D341Med (cell line): ENCODE results near the gene JAGN1.
"Not testable (repeated sequence)": the region's sequence is repeated elsewhere in the genome, so short reads cannot be mapped to it uniquely, and the experiment has no call there.

ENCODE experiments used
- DNase-seq: peaks from one replicate; pipeline ENCODE4 v3.0.0; 2012; ENCODE audit warnings: low spot score

Gene JAGN1

GRCh38 chr3:9867106-9867505 is 23.3 kb upstream of the JAGN1 start:
- DNase-seq: no peak

GRCh38 chr3:9869955-9870354 is 20.5 kb upstream of the JAGN1 start:
- DNase-seq: no peak

GRCh38 chr3:9870978-9871377 is 19.4 kb upstream of the JAGN1 start:
- DNase-seq: no peak

- DNase-seq: not testable (repeated sequence)
Measured at GRCh38 chr3:9872067-9872466, 18.3 kb upstream of the JAGN1 start.

- DNase-seq: no peak
Measured at GRCh38 chr3:9875448-9875847, 15.0 kb upstream of the JAGN1 start.

- not testable (repeated sequence) for DNase-seq
Measured at GRCh38 chr3:9876255-9876654, 14.2 kb upstream of the JAGN1 start.

- DNase-seq: no peak
Measured at GRCh38 chr3:9876991-9877390, 13.4 kb upstream of the JAGN1 start.

- no peak for DNase-seq
Measured at GRCh38 chr3:9878700-9879099, 11.7 kb upstream of the JAGN1 start.

GRCh38 chr3:9879830-9880549 is 10.4 kb upstream of the JAGN1 start, which contains the start of gene CIDEC:
TSS of gene CIDEC (minus strand) at chr3:9880253. CDS start at chr3:9878486, 1,767 bp downstream.
- DNase-seq: no peak

- DNase-seq: no peak
Measured at GRCh38 chr3:9881441-9881840, 9.0 kb upstream of the JAGN1 start.

- DNase-seq: no peak
Measured at GRCh38 chr3:9883706-9884554, 6.5 kb upstream of the JAGN1 start.

GRCh38 chr3:9884555-9885165 is 5.8 kb upstream of the JAGN1 start:
- no peak for DNase-seq

- no peak for DNase-seq
Measured at GRCh38 chr3:9886328-9886727, 4.1 kb upstream of the JAGN1 start.

- DNase-seq: no peak
Measured at GRCh38 chr3:9887480-9887879, 2.9 kb upstream of the JAGN1 start.

GRCh38 chr3:9888540-9888939 is 1.9 kb upstream of the JAGN1 start:
- no peak for DNase-seq

- no peak for DNase-seq
Measured at GRCh38 chr3:9889405-9889804, 1.0 kb upstream of the JAGN1 start.

- DNase-seq: no peak
Measured at GRCh38 chr3:9891072-9891622, 737 bp downstream of the JAGN1 start.

- DNase-seq: no peak
Measured at GRCh38 chr3:9893739-9894138, 3.3 kb downstream of the JAGN1 start.

GRCh38 chr3:9895715-9896114 is 5.3 kb downstream of the JAGN1 start:
- DNase-seq: not testable (repeated sequence)

- not testable (repeated sequence) for DNase-seq
Measured at GRCh38 chr3:9896755-9897407, 6.5 kb downstream of the JAGN1 start.

- DNase-seq: no peak
Measured at GRCh38 chr3:9897408-9898372, 7.3 kb downstream of the JAGN1 start.
